ENCODE data around the gene LCNL1. TPM values are rescaled to one million over a fixed set of nuclear protein-coding genes. Genes with fewer than 3 reads are reported as not detected.
A peak's percentile ranks its signal among the peaks of the same experiment; 100 is the strongest.

The LCNL1 gene
- total RNA-seq, 6 donors from 2014 or later = 0.61 to 6.3 (median 1.8) TPM; not detected in 1

GRCh38 chr9:136980669-136981478 lies 1.9 kb upstream of the LCNL1 start:
- no peak for ATAC-seq (ENCODE audit: low FRiP score in 2 of 2)
- 76 to 83% methylated on average over 12 to 16 of the region's 16 CpGs for WGBS, 2 donors
- H3K27me3 ChIP-seq = peaks cover 0 to 16% (median 12%) of the 10 kb centered on the region in 4 donors

GRCh38 chr9:136981588-136982231 lies 1.1 kb upstream of the LCNL1 start:
- 53 to 70% methylated on average over 8 to 16 of the region's 17 CpGs for WGBS, 2 donors
- Histone ChIP-seq H3K4me1 (peaks cover 27 to 61% (median 49%) of the 10 kb centered on the region in 4 donors), H3K27me3 (peaks cover 0 to 18% (median 13%) of the 10 kb centered on the region in 4 donors), H3K27ac (peak overlapping the region; percentile 79 to 87 (median 83)), H3K36me3 (no peaks in the 10 kb centered on the region), H3K9me3 (no peaks in the 10 kb centered on the region), H3K4me3 (no peak overlapping the region)
- no peak for ATAC-seq (ENCODE audit: low FRiP score in 2 of 2)
- no peak for TF ChIP-seq POLR2A (IDR thresholded peaks at IDR 0.05)
- peak in 1 of 2 donors; percentile 10 for TF ChIP-seq POLR2AphosphoS5 (IDR thresholded peaks at IDR 0.05)
- no peak for TF ChIP-seq EP300 (IDR thresholded peaks at IDR 0.05)
- TF ChIP-seq, protein P1, sequence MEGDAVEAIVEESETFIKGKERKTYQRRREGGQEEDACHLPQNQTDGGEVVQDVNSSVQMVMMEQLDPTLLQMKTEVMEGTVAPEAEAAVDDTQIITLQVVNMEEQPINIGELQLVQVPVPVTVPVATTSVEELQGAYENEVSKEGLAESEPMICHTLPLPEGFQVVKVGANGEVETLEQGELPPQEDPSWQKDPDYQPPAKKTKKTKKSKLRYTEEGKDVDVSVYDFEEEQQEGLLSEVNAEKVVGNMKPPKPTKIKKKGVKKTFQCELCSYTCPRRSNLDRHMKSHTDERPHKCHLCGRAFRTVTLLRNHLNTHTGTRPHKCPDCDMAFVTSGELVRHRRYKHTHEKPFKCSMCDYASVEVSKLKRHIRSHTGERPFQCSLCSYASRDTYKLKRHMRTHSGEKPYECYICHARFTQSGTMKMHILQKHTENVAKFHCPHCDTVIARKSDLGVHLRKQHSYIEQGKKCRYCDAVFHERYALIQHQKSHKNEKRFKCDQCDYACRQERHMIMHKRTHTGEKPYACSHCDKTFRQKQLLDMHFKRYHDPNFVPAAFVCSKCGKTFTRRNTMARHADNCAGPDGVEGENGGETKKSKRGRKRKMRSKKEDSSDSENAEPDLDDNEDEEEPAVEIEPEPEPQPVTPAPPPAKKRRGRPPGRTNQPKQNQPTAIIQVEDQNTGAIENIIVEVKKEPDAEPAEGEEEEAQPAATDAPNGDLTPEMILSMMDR (IDR thresholded peaks at IDR 0.05) = no peak
- DNase-seq = peak in 1 of 2 donors; percentile 78

More at GRCh38 chr9:136980669-136981478, 1.9 kb upstream of the LCNL1 start:
- DNase-seq = peak in 1 of 2 donors; percentile 71
- no peak overlapping the region for H3K4me3 ChIP-seq
- no peaks in the 10 kb centered on the region for H3K36me3 ChIP-seq
- no peaks in the 10 kb centered on the region for H3K9me3 ChIP-seq
- peak overlapping the region; percentile 79 to 87 (median 83) for H3K27ac ChIP-seq
- TF ChIP-seq EP300 (IDR thresholded peaks at IDR 0.05) (no peak), POLR2AphosphoS5 (IDR thresholded peaks at IDR 0.05) (no peak), POLR2A (IDR thresholded peaks at IDR 0.05) (no peak)
- TF ChIP-seq, protein P1 (IDR thresholded peaks at IDR 0.05) = no peak
- H3K4me1 ChIP-seq = peaks cover 35 to 69% (median 57%) of the 10 kb centered on the region in 4 donors

GRCh38 chr9:136983167-136983566 lies 374 bp downstream of the LCNL1 start:
- ATAC-seq (ENCODE audit: low FRiP score in 2 of 2) = no peak
- Histone ChIP-seq H3K27me3 (peaks cover 0 to 18% (median 13%) of the 10 kb centered on the region in 4 donors), H3K9me3 (no peaks in the 10 kb centered on the region), H3K27ac (peak overlapping the region in 2 of 4 donors; percentile 81 to 85), H3K36me3 (no peaks in the 10 kb centered on the region), H3K4me1 (peaks cover 15 to 46% (median 35%) of the 10 kb centered on the region in 4 donors), H3K4me3 (no peak overlapping the region)
- WGBS, 2 donors = 84 to 86% methylated on average over 2 to 9 of the region's 9 CpGs
- TF ChIP-seq POLR2A (IDR thresholded peaks at IDR 0.05) = no peak
- no peak for TF ChIP-seq POLR2AphosphoS5 (IDR thresholded peaks at IDR 0.05)
- TF ChIP-seq EP300 (IDR thresholded peaks at IDR 0.05) = no peak
- TF ChIP-seq, protein P1 (IDR thresholded peaks at IDR 0.05) = no peak
- DNase-seq = peak in 1 of 2 donors; percentile 59

DNA sequence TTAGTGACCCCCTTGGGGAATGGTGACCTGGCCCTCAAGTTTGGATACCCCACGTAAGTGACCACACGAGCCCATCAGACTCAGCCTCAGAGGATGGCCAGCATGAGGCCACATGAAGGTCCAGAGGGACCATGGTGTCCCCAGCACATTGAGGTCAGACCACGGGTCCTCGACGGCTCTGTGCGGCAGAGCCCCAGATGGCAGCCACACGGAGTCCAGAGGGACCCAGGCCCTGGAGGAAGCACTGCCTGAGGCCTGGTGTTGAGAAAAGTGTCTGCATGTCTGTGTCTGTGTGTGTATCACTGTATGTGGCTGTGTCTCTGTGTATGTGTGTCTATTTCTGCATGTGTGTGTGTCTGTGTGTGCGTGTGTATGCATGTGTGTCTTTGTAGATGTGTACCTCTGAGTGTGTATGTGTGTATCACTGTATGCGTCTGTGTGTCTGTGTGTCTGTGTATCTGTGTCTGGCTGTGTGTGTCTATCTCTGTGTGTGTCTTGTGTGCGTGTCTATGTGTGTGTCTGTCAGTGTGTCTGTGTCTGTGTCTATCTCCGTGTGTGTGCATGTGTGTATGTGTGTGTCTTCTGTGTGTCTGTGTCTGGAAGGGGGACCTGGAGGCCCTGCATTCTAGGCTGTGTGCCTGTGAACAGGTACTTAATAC lies 992 bp downstream of the LCNL1 start:
- peaks cover 15 to 44% (median 31%) of the 10 kb centered on the region in 4 donors for H3K4me1 ChIP-seq
- TF ChIP-seq EP300 (IDR thresholded peaks at IDR 0.05) (no peak), POLR2AphosphoS5 (IDR thresholded peaks at IDR 0.05) (no peak), POLR2A (IDR thresholded peaks at IDR 0.05) (no peak)
- peaks cover 0 to 18% (median 13%) of the 10 kb centered on the region in 4 donors for H3K27me3 ChIP-seq
- DNase-seq (no peak), ATAC-seq (ENCODE audit: low FRiP score in 2 of 2) (no peak)
- no peaks in the 10 kb centered on the region for H3K9me3 ChIP-seq
- WGBS, 2 donors = 83 to 94% methylated on average over 9 to 11 of the region's 11 CpGs
- no peak overlapping the region for H3K4me3 ChIP-seq
- H3K36me3 ChIP-seq = no peaks in the 10 kb centered on the region
- no peak overlapping the region for H3K27ac ChIP-seq

Data from upper lobe of left lung (tissue), 6 donors.